RCC 7860 (cell line): ENCODE results near the gene KIAA0825.

Experiments used
- DNase-seq: peaks from one replicate; pipeline ENCODE4 v3.0.0-alpha.2; 2015; ENCODE audit warnings: low spot score
- FAIRE-seq: peaks from 2 replicates; lab custom pipeline; 2012; peaks lifted over from hg19 to GRCh38; lab: Jason Lieb, UNC

Gene KIAA0825

DNA sequence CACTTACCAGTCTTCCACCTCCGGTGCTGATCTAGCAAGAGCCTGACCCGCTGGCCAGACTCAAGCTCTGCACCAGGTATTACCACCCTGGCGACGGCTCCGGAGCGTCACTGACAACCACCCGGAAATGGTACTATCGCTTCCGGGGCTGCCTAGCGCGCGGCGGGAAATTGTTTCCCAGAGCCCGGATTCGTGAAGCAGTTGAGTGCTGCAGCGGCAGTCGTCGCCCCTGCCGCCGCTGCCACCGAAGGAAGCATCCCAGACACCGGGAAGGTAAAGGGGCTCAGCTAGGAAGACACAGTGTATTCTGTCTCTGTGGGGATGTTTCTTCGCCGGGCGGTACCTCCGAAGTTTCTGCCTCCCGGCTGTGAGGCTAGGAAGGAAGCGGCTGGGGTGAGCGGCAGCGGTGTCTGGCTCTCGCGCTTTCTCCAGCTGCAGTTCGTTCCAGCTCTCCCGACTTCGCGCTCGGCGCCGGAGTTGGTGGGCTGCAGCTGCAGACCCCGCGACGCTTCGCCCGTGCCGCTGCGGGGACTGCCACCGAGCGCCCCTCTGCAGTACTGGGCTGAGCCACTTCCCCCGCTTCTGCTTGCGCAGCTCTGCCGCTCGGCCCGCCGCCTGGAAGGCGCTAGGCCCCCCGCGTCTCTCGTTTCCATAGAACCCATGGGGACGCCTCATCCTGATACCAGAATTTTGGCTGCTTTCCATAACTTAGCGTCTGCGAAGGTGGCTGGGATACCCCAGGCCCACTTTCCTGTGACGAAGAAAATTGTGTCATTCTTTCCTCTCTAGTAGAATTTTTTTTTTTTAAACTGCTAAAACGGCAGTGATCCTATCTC, at the start of gene KIAA0825, which contains the start of gene SLF1:
KIAA0825 (minus strand) TSS at position 112 of the 836 bp plus-strand sequence. CDS start 81,478 bp downstream, outside the sequence.
SLF1 (plus strand) TSS at position 177 of the 836 bp plus-strand sequence. CDS start 10,142 bp downstream, outside the sequence.
- FAIRE-seq: no peak

GRCh38 chr5:94667937-94668336, 49.5 kb upstream of the KIAA0825 start:
- no peak for FAIRE-seq
- DNase-seq: no peak

More for the DNA sequence above, at the start of gene KIAA0825, which contains the start of gene SLF1:
- peak; percentile 60 for DNase-seq

- FAIRE-seq: no peak
- no peak for DNase-seq
These were observed 42.7 kb upstream of the KIAA0825 start for GRCh38 chr5:94661086-94661485.

- FAIRE-seq: no peak
- DNase-seq: no peak
These were observed 42.1 kb upstream of the KIAA0825 start for GRCh38 chr5:94660506-94660905.

DNA sequence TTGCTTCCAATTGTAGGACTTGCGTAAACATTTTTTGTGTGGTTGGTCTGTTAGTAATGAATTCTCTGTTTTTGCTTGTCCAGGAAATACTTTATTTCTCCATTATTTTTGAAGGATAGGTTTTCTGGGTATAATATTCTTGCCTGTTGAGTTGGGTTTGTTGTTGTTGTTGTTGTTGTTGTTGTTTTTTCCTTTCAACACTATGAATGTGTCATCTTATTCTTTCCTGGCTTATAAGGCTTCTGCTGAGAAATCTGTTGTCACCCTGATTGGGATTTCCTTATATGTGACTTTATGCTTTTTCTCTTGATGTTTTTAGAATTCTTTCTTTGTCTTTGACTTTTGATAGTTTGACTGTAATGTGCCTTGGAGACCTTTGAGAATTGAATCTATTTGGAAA, 39.9 kb upstream of the KIAA0825 start:
- DNase-seq: no peak
- FAIRE-seq: no peak

DNA sequence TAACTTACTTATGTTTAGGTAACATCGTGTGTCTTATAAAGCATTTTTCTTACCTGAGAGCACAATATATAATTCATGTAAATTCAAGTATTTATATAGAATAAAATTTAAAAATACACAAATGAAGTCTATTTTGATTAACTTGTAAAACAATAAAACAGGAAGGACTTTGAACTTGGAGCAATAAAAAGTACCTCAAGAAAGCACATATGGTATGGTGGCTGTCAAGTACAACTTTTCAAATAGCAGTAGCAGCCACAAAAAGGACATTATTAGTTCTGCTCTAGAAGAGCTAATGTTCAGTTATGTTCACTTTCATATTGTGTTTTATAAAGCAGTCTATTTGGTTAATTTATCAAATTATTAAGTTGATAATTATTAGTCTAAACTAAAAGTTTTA, 31.5 kb upstream of the KIAA0825 start:
- no peak for DNase-seq
- no peak for FAIRE-seq

GRCh38 chr5:94646758-94647157, 28.4 kb upstream of the KIAA0825 start:
- no peak for FAIRE-seq

DNA sequence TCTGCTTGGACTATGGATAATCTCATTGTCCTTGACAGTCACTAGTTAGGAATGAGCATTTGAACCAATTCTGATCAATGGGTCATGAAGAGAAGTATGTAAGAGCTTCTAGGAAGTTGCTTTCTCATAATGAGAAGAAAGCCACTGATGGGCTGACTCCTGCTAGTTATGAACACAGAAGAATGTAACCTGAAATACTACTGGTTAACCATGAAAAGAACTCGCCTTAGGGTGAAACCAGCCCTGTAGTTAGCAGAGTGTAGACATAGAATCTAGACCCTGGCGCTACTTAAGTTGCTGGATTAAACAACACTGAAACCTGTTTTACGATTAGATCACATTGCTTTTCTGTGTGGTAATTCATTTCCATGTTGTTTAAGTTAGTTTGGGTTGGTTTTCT, 26.6 kb upstream of the KIAA0825 start:
- FAIRE-seq (no peak), DNase-seq (no peak)

More at GRCh38 chr5:94646758-94647157, 28.4 kb upstream of the KIAA0825 start:
- no peak for DNase-seq

GRCh38 chr5:94640176-94640575, 21.8 kb upstream of the KIAA0825 start:
- no peak for FAIRE-seq

GRCh38 chr5:94632024-94632423, 13.6 kb upstream of the KIAA0825 start:
- FAIRE-seq (no peak), DNase-seq (no peak)

More at GRCh38 chr5:94640176-94640575, 21.8 kb upstream of the KIAA0825 start:
- DNase-seq: no peak

- FAIRE-seq: no peak
- no peak for DNase-seq
These were observed 8.8 kb upstream of the KIAA0825 start for GRCh38 chr5:94627191-94627590.

DNA sequence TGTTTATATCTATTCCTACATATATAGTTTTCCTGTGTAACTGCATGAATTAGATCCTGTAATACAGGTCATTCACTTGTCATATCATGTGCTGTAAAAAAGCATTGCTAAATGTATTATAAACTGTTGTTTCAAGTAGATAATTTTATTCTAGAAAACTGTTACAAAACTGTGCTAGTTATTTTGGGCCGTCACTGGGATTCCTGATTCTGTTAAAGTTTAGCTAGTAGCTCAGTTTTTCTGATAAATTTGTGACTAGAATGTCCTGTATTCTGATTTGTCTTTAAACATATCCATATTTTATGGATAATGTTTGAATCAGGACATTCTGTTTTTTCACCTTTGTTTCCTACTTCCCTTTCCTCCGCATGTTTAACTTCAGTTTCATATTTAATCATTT, 5.5 kb upstream of the KIAA0825 start:
- FAIRE-seq (no peak), DNase-seq (no peak)

DNA sequence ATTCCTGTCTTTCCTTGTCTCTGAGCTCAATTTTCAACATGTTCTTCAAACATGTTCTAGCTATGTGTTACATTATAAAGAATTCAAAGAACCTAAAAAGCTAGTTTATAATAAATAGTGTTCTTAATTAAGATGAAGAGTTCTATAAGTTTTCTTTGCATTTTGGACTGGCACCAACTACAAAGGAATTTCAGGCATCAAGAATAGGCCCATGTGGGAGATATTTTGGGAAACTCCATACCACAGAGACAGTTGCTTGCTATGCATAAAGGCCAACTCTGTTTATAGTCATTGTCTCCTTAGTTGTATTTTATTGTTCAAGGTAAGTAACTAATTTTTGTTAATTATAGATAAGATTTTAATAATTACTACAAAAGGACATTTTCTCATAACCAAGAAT, 4.6 kb upstream of the KIAA0825 start:
- FAIRE-seq (no peak), DNase-seq (no peak)

- FAIRE-seq: no peak
- DNase-seq: no peak
These were observed 3.4 kb upstream of the KIAA0825 start for GRCh38 chr5:94621763-94622162.

DNA sequence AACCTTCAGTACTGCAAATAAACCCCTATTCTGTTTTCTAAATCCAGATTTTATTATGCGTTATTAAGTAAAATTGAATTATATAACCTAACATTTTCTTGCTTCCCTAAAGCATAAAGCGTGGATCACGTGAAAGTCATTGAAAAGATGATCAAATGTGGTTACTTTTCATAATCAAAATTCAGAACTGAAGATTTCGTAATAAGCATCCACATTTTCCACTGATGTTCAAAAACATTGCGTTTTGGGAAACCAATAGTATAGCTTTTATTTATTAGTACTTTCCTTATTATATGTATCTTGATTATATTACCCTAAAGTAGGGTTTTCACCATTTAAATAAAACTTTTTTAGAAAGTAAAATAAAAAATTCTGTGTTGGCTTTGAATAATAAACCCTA, 1.9 kb upstream of the KIAA0825 start:
- DNase-seq (no peak), FAIRE-seq (no peak)

DNA sequence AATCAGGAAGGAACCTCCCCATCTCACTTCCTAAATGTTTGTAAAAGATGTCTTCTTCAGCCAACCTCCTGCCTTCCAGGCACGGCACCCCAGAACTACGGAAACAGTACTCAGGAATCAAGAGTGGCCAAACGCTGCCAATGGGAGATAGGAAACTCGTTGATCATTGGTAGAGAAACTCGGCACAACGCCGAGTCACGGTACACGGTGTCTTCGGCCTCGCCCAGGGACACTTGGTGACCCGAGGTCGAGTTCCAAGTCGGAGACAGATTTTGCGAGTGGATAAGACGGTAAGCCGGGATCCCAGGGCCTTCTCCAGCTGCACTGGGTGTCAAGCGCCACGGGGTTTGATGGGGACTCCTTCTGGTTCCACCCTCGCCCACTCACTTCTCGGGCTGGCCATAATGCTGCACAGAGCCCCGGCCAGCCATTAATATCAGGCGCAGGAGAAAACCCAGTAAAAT, 343 bp downstream of the KIAA0825 start:
- DNase-seq (peak; percentile 29), FAIRE-seq (no peak)

DNA sequence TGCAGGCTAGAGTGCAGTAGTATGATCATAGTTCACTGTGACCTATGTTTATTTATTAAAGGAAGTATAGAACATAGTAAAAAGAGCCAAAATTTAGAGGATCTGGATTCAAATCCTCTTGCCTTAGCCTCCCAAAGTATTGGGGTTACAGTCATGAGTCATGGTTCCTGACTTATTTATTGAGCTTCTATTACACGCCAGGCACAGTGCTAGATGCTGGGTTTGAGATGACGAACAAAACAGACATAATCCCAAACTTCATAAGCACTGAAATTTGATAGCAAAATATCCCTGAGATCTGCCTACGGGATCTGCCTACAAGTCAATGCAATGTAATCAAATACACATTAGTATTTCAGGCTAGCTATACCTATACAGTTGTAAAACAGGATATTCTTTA, 2.5 kb downstream of the KIAA0825 start:
- no peak for DNase-seq
- no peak for FAIRE-seq

DNA sequence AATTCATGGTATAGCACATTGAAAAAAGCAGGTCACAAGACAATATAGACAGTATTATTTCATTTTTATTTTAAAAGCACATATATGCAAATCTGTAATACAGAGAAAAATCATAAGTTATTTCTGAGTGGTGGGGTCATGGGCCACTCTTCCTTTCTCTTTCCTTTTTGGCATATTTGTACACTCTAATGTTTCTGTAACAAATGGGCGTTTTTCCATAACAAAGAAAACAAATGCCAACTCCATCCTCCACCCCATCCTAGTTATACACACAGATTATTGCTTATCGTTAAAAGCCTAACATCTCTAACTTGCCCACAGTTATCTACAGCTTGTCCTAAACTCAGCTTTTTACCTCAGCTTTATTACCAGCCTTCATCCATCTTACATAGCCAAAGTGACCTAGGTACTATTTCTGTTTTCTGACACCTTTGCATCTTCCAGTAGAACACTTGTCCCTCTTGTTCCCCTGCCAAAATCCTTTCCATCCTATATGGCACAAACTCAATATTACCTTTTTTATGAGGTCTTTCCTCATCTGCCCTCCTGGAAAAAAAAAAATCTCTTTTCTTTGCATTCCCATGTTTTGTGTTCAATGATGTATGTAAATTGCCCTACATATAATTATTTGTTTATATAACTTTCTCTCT, 4.1 kb downstream of the KIAA0825 start:
- FAIRE-seq (no peak), DNase-seq (no peak)

- FAIRE-seq (no peak), DNase-seq (no peak)
These were observed 4.8 kb downstream of the KIAA0825 start for GRCh38 chr5:94613583-94613982.

DNA sequence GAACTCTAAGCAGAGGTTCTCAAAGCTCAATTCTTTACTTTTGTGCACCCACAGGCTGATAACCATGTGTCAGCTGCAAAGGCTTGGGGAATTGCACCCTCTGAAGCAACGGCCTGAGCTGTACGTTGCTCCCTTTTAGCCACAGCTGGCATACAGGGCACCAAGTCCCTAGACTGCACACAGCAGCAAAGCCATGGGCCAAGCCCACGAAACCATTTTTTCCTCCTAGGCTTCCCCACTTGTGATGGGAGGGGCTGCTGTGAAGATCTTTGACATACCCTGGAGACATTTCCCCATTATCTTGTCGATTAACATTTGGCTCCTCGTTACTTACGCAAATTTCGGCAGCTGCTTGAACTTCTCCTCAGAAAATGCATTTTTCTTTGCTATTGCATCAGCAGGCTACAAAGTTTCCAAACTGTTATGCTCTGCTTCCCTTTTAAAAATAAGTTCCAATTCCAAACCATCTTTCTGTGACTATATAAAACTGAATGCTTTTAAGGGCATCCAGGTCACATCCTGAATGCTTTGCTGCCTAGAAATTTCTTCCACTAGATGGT, 23.0 kb downstream of the KIAA0825 start:
- DNase-seq: no peak
- no peak for FAIRE-seq

GRCh38 chr5:94577466-94578245, 40.7 kb downstream of the KIAA0825 start:
- no peak for DNase-seq
- no peak for FAIRE-seq
